Body of pancreas (tissue), 4 donors: ENCODE measurements around the gene CHST3. TPM values are rescaled to one million over a fixed set of nuclear protein-coding genes. Genes with fewer than 3 reads are reported as not detected.

Source experiments
- ATAC-seq: fragments of 150-250 bp; one replicate; pipeline ENCODE4 v1.9.1; 2016
- DNase-seq, 4 donors: peaks; one replicate each; pipeline ENCODE4 v3.0.0-alpha.2; 2019
- H3K27ac ChIP-seq, 4 donors: fragments of 200-600 bp; sonication (generic); 1 replicate in 3 of 4; 2 replicates in 1 of 4; pipeline versions ENCODE4 v1.5.1 to v1.6.1; 2016 to 2019; ENCODE audit warnings: mild to moderate bottlenecking in 1 of 4, mixed read lengths in 1 of 4, moderate library complexity in 1 of 4
- H3K27me3 ChIP-seq, 2 donors: fragments of 200-600 bp; sonication (generic); one replicate each; pipeline ENCODE4 v1.6.0; 2016; ENCODE audit warnings: mild to moderate bottlenecking in 1 of 2
- H3K36me3 ChIP-seq, 2 donors: fragments of 200-600 bp; sonication (generic); replicated peaks in 1 of 2; 2 replicates each; pipeline ENCODE4 v1.5.1; 2016; ENCODE audit warnings: low read depth in 2 of 2; ENCODE audit not compliant: insufficient read depth in 1 of 2
- H3K4me1 ChIP-seq: fragments of 200-600 bp; sonication (generic); one replicate; pipeline ENCODE4 v1.6.0; 2016
- H3K4me3 ChIP-seq, 2 donors: fragments of 200-600 bp; sonication (generic); 1 replicate in 1 of 2; 2 replicates in 1 of 2; pipeline ENCODE4 v1.5.1; 2016 to 2019
- H3K9me3 ChIP-seq, 3 donors: fragments of 200-600 bp; sonication (generic); 1 replicate in 2 of 3; 2 replicates in 1 of 3; pipeline ENCODE4 v1.5.1; 2016
- CTCF ChIP-seq, 7 experiments: fragments of 450-650 bp in 4 of 7; fragments of 200-600 bp in 3 of 7; sonication (generic) in 3 of 7; IDR thresholded peaks; one replicate each; pipeline ENCODE4 v1.5.1; 2016 to 2019; ENCODE audit warnings: antibody characterized with exemption in 7 of 7
- POLR2A ChIP-seq, 3 donors: fragments of 450-650 bp; IDR thresholded peaks; one replicate each; pipeline ENCODE4 v1.6.1; 2016; ENCODE audit warnings: antibody characterized with exemption in 3 of 3, mild to moderate bottlenecking in 2 of 3
- WGBS, 2 donors: methylation state at CpG; one replicate each; pipeline ENCODE4 v1.1.5; 2017; 5-methylcytosine and 5-hydroxymethylcytosine counted together
- intact Hi-C: fragments of 100-400 bp; cut with DNase I; formaldehyde crosslinking; loops from one replicate; pipeline ENCODE4 v1.15.1; 2023
- total RNA-seq, 2 donors: library from RNA; depleted of rRNA; stranded (reverse); fragments of >200 nt; gene quantifications; one replicate each; pipeline ENCODE4 v1.1.0, GENCODE V29; 2016

The CHST3 gene
- total RNA-seq, 2 donors from 2014 or later, result 8.6 to 19.4 TPM

- intact Hi-C loops, result no loop called here
- H3K4me3 ChIP-seq, result no peak overlapping the region
- no peaks in the 10 kb centered on the region for H3K9me3 ChIP-seq
- H3K27me3 ChIP-seq, result no peaks in the 10 kb centered on the region
- peak overlapping the region in 2 of 4 donors; percentile 53 to 68 for H3K27ac ChIP-seq
- DNase-seq, result no peak
- 58% methylated on average over 3 of the region's 4 CpGs for WGBS, 2 donors
- H3K4me1 ChIP-seq, result peaks cover 5% of the 10 kb centered on the region
- ATAC-seq, result no peak
- no peaks in the 10 kb centered on the region for H3K36me3 ChIP-seq
- no peak for TF ChIP-seq POLR2A (IDR thresholded peaks at IDR 0.05)
- no peak for TF ChIP-seq CTCF (IDR thresholded peaks at IDR 0.05)
Observed at GRCh38 chr10:71927159-71927558, 37.0 kb upstream of the CHST3 start.

- Histone ChIP-seq H3K27me3 (no peaks in the 10 kb centered on the region), H3K9me3 (no peaks in the 10 kb centered on the region), H3K4me3 (no peak overlapping the region), H3K27ac (peak overlapping the region in 3 of 4 donors; percentile 16 to 68 (median 53)), H3K36me3 (no peaks in the 10 kb centered on the region), H3K4me1 (peaks cover 5% of the 10 kb centered on the region)
- WGBS, 2 donors, result 36 to 42% methylated on average over 5 of the region's 5 CpGs
- intact Hi-C loops, result no loop called here
- TF ChIP-seq CTCF (IDR thresholded peaks at IDR 0.05), result no peak
- no peak for TF ChIP-seq POLR2A (IDR thresholded peaks at IDR 0.05)
- DNase-seq (no peak), ATAC-seq (peak; percentile 67)
Observed at GRCh38 chr10:71927776-71928592, 36.2 kb upstream of the CHST3 start.

- H3K36me3 ChIP-seq, result no peaks in the 10 kb centered on the region
- H3K27me3 ChIP-seq, result no peaks in the 10 kb centered on the region
- intact Hi-C loops, result no loop called here
- DNase-seq (no peak), ATAC-seq (no peak)
- H3K9me3 ChIP-seq, result no peaks in the 10 kb centered on the region
- TF ChIP-seq CTCF (IDR thresholded peaks at IDR 0.05) (no peak), POLR2A (IDR thresholded peaks at IDR 0.05) (no peak)
- H3K4me1 ChIP-seq, result peaks cover 5% of the 10 kb centered on the region
- no peak overlapping the region for H3K27ac ChIP-seq
- no peak overlapping the region for H3K4me3 ChIP-seq
- WGBS, 2 donors, result 86% methylated on average over 1 of the region's 1 CpG; no CpG with 5 or more reads in 1 of the 2 donors
Observed at GRCh38 chr10:71931295-71931694, 32.9 kb upstream of the CHST3 start.

- intact Hi-C loops, result no loop called here
- TF ChIP-seq POLR2A (IDR thresholded peaks at IDR 0.05) (no peak), CTCF (IDR thresholded peaks at IDR 0.05) (no peak)
- Histone ChIP-seq H3K27ac (no peak overlapping the region), H3K4me1 (no peaks in the 10 kb centered on the region), H3K4me3 (no peak overlapping the region), H3K9me3 (no peaks in the 10 kb centered on the region), H3K27me3 (no peaks in the 10 kb centered on the region), H3K36me3 (no peaks in the 10 kb centered on the region)
- ATAC-seq, result no peak
- no peak for DNase-seq
- WGBS, 2 donors, result 92 to 97% methylated on average over 1 of the region's 1 CpG
Observed at GRCh38 chr10:71933651-71934050, 30.5 kb upstream of the CHST3 start.

- Histone ChIP-seq H3K27me3 (no peaks in the 10 kb centered on the region), H3K36me3 (no peaks in the 10 kb centered on the region), H3K27ac (no peak overlapping the region), H3K4me3 (no peak overlapping the region), H3K9me3 (peaks cover 0 to 7% (median 0%) of the 10 kb centered on the region in 3 donors), H3K4me1 (no peaks in the 10 kb centered on the region)
- WGBS, 2 donors, result 75 to 100% methylated on average over 1 of the region's 1 CpG
- no peak for TF ChIP-seq POLR2A (IDR thresholded peaks at IDR 0.05)
- TF ChIP-seq CTCF (IDR thresholded peaks at IDR 0.05), result no peak
- ATAC-seq (no peak), DNase-seq (no peak)
- intact Hi-C loops, result no loop called here
Observed at GRCh38 chr10:71938211-71938610, 26.0 kb upstream of the CHST3 start.
